Stimulated activated CD8-positive, alpha-beta memory T cell treated with anti-CD3 and anti-CD28 coated beads, Interleukin-4, amount 100 ng/mL, for 1 hour (primary cell): ENCODE data around the gene NDUFA7.
A peak's percentile ranks its signal among the peaks of the same experiment; 100 is the strongest.
"Not testable (repeated sequence)": the region's sequence is repeated elsewhere in the genome, so short reads cannot be mapped to it uniquely, and the experiment has no call there.

Source experiments
- DNase-seq, 2 donors: peaks; one replicate each; pipeline ENCODE4 v3.0.0-alpha.2; 2020; ENCODE audit warnings: low read depth in 2 of 2, low spot score in 1 of 2

Gene NDUFA7

DNA sequence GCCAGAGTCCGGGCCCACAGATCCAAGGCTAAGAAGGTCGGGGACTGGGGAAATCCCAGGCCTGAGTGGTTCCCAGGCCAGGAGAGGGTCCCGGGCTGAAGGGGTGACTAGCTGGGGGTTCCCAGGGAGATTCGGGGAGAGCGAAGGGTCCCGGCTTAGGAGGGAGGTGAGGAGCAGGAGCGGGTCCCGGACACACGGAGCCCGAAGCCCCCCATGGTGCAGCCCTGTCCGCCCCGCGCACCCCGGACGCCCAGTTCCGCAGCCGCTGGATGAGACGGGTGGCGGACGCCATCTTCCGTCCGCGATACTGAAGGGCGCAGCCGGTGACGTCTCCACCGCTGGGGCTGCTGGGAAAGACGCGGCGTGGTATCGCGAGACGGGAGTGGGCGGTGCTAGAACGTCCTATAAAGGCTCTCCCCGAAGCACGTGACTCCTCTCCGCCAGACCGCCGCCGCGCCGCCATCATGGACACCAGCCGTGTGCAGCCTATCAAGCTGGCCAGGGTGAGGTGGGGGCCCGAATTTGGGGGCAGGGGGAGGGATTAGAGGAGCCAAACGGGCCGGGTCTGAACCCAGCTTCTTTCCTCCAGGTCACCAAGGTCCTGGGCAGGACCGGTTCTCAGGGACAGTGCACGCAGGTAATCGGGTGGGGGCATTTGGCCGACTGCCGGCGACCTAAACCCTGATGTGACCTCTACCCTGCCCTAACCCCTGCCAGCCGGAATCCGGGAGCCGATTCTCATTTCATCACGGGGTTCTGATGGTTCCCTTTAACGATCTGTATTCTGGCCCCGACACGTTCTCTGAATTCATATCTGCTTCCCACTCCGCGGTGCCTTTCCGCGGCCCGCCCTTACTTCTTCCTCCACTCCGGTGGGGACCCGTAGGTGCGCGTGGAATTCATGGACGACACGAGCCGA, at the start of gene NDUFA7, which contains the start of gene RPS28:
NDUFA7 (minus strand) TSS at position 309 of the 919 bp plus-strand sequence; CDS start at position 292, 17 bp downstream.
RPS28 (plus strand) TSS at position 430 of the 919 bp plus-strand sequence; CDS start at position 465, 35 bp downstream.
- peak; percentile 96 to 97 for DNase-seq

- DNase-seq: no peak
These were observed 49.2 kb upstream of the NDUFA7 start for GRCh38 chr19:8370176-8371010.

GRCh38 chr19:8367327-8368001, 46.3 kb upstream of the NDUFA7 start:
- no peak for DNase-seq

DNA sequence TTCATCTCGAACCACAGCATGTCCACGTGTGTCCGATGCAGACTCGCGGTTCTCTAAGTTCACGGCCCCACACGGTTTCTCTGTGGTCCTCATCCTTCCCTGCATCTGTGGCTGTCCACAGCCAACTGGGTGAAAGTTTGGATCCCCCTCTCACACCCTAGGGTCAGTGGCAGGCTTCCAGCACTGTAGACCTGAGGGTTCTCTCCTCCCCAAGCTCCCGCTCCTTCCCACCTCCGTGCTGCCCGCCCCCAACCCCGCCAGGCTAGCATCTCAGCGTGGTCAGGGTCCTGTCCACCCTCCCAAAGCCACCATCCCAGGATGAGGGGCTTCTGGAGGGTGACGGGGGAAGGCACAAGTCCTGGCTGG, 45.8 kb upstream of the NDUFA7 start:
- no peak for DNase-seq

GRCh38 chr19:8366121-8366581, 45.0 kb upstream of the NDUFA7 start:
- no peak for DNase-seq

DNA sequence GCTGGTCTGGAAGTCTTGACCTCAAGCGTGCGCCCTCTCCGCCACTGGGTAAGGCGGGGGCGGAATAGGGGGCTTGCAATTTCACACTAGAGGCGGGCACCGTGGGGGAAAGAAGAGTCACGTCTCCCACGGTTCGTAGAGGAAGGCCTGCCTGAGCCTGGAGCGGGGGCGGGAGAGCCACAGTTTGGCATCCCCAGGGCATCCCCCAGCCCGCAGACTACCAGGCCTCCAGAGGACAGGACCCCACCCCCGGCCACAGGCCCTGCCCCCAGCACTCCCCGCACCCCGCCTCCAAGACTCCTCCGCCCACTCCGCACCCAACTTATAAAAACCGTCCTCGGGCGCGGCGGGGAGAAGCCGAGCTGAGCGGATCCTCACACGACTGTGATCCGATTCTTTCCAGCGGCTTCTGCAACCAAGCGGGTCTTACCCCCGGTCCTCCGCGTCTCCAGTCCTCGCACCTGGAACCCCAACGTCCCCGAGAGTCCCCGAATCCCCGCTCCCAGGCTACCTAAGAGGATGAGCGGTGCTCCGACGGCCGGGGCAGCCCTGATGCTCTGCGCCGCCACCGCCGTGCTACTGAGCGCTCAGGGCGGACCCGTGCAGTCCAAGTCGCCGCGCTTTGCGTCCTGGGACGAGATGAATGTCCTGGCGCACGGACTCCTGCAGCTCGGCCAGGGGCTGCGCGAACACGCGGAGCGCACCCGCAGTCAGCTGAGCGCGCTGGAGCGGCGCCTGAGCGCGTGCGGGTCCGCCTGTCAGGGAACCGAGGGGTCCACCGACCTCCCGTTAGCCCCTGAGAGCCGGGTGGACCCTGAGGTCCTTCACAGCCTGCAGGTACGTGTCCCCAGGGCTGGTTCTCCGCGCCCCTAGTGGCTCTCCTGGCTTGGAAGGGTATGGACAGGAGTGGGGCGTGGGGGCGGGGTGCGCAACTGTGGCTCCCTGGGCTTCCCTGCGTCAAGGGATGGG, 42.9 kb upstream of the NDUFA7 start, which contains the start of gene ANGPTL4:
ANGPTL4 (plus strand) TSS at position 353 of the 969 bp plus-strand sequence; CDS start at position 520, 167 bp downstream.
- DNase-seq: peak in 1 of 2 donors; percentile 9

DNA sequence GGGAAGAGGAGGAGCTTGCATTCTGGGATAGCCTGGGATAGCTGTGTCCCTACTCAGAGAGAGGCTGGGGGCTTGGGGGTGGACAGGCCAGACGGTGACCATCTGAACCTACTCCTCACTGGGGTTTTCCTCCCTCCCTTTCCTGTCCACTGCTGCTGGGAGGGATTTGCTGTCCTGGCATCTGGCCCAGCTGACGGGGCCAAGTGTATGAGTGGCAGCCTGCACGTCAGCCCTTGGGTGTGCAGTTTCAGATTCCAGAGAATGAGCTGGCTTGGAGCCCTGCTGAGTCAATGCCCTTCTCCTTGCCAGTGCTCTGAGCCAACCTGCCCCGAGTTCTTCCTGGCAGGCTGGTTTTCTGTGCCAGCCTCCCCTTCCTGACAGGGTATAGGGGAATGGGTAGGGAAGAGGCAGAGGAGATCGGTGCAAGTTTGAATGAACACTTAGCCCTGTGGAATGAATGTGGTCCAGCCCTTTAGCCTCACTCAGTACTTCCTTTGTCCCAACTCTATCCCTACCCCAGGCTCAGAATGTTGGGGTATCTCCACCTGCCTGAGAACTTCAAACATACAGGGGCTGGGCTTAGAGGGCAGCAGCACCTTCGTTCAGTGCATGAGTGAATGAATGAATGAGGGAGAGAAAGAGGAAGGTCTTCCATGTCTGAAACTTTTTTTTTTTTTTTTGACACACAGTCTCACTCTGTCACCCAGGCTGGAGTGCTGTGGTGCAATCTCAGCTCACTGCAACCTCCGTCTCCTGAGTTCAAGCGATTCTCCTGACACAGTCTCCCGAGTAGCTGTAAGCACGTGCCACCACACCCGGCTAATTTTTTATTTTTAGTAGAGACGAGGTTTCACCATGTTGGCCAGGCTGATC, 41.0 kb upstream of the NDUFA7 start:
- DNase-seq: no peak

GRCh38 chr19:8360196-8360595, 39.0 kb upstream of the NDUFA7 start:
- DNase-seq: no peak

- DNase-seq: no peak
These were observed 37.8 kb upstream of the NDUFA7 start for GRCh38 chr19:8358948-8359347.

DNA sequence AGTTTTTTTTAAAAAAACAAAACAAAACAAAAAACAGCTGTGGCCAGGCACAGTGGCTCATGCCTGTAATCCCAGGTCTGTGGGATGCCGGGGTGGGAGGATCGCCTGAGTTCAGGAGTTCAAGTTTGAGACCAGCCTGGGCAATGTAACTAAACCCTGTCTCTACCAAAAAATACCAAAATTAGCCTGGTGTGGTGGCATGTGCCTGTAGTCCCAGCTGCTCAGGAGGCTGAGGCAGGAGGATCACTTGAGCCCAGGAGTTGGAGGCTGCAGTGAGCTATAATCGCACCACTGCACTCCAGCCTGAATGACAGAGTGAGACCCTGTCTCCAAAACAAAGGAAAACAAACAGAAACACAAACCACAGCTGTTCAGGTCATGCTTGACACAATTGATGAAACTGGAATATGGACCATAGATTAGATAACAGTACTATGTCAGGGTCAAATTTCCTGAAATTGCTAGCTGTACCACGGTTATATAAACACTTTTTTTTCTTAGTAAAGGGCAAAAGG, 35.9 kb upstream of the NDUFA7 start:
- DNase-seq: no peak

GRCh38 chr19:8355631-8356402, 34.6 kb upstream of the NDUFA7 start:
- DNase-seq: no peak

DNA sequence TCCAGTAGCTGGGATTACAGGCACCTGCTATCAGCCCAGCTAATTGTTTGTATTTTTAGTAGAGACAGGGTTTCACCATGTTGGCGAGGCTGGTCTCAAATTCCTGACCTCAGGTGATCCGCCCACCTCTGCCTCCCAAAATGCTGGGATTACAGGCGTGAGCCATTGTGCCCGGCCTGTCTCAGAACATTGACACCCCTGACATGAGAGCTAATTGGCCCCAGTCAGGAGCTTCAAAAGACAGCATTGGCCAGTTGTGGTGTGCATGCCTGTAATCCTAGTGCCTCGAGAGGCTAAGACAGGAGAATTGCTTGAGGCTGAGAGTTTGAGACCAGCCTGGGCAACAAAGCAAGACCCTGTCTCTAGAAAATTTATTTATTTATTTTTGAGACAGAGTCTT, 31.7 kb upstream of the NDUFA7 start:
- DNase-seq: not testable (repeated sequence)

DNA sequence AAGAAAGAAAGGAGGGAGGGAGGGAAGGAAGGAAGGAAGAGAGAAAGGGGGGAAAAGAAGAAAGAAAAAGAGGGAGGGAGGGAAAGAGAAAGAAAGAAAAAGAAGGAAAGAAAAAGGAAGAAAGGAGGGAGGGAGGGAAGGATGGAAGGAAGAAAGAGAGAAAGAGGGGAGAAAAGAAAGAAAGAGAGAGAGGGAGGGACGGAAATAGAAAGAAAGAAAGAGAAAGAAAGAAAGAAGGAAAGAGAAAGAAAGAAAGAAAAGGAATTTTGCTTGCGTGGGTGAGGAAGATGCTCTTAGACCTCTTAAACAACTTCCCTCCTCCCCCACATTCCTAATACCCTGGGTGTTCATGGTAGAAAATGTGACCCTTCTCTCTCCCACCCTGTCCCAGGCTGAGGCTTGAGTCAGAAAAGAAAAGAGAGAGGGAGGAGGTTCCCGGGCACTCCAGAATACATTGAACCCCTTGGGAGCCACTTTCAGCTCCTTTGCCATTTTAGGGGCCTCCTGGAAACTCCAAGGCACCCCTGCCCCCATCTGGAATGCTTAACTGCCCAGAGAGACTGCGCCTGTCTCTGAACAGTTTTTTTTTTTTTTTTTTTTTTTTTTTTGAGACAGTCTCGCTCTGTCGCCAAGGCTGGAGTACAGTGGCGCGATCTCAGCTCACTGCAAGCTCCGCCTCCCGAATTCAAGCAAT, 31.1 kb upstream of the NDUFA7 start:
- DNase-seq: no peak

DNA sequence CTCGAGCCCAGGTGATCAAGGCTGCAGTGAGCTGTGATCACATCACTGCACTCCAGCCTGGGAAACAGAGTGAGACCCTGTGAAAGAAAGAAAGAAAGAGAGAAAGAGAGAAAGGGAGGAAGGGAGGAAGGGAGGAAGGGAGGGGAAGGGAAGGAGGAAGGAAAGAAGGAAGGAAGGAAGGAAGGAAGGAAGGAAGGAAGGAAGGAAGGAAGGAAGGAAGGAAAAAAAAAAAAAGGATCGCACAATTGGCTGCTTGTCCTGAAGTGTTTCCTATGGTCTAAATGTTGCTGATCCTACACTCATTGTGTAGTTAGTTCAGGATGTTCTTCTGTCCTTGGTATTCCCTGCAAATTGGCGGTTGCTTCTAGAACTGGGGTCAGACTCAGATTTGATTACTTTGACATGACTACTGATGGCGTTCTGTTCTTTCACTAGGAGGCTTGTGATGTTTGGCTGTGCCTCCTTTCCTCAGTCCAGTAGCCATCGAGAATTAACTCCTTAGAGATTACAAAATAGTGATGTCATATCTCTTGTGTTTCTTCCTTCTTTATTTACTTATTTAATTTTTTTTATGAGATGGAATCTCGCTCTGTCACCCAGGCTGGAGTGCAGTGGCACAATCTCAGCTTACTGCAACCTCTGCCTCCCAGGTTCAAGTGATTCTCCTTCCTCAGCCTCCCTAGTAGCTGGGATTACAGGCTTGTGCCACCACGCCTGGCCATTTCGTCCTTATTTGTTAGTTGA, 28.6 kb upstream of the NDUFA7 start:
- not testable (repeated sequence) for DNase-seq

GRCh38 chr19:8343483-8343844, 22.3 kb upstream of the NDUFA7 start:
- DNase-seq: no peak

DNA sequence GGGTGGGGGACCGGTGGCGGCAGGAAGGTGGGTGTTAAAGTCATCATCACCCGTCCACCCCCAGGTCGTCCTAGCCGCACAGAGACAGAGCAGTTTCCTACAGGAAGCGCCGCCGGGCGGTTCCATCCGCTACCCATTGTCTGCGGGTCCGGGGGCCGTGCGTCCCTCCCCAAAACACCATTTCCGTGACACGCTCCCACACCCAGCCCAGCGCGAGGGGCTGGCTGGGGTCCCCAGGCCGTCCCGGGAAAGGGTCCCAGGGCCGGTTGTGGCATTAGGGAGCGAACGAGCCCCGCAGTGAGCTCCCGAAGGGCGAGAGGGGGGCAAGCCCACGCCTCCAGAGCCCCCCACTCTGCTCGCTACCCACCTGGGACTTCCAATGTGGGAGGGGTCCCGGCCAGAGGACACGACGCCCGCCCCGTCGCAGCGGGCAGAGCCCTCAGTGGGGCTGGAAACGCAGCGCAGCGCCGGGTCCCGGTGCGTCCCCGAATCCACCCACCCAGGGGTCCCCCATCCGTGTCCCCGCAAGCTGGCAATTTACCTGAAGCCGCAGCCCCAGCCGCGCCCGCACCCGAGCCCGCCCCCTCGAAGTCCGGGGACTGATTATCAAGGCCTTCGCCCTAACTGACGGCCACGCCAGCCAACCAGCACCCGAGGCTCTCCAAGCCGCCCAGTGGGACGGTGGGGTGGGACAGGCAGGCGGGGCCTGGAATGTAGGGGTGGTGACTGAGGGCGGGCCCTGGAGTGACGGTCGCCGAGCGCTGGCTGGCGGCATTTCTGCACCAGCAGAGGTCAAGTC, 21.7 kb upstream of the NDUFA7 start, which contains the start of gene KANK3:
KANK3 (minus strand) TSS at position 579 of the 799 bp plus-strand sequence. CDS start 5,434 bp downstream, outside the sequence.
- DNase-seq: peak; percentile 75 to 84
